CD14-positive monocyte (primary cell): ENCODE results near the gene KCNAB1. TPM values are rescaled to one million over a fixed set of nuclear protein-coding genes. Genes with fewer than 3 reads are reported as not detected.

Experiments
- DNase-seq, 3 donors: peaks; one replicate each; pipeline ENCODE4 v3.0.0-alpha.2; 2011 to 2022
- H2AFZ ChIP-seq: 2 replicates; pipeline ENCODE4 v1.6.0; 2012; ENCODE audit warnings: mild to moderate bottlenecking, low read depth, low read length, inconsistent platforms; ENCODE audit not compliant: insufficient read depth, poor library complexity, severe bottlenecking
- H3K27ac ChIP-seq, 2 donors: 1 replicate in 1 of 2; 2 replicates in 1 of 2; pipeline ENCODE4 v1.5.1; 2012 to 2013; ENCODE audit warnings: low read length in 2 of 2, control low read depth in 1 of 2, inconsistent platforms in 1 of 2, low read depth in 1 of 2, mild to moderate bottlenecking in 1 of 2
- H3K27me3 ChIP-seq, 2 donors: one replicate each; pipeline versions ENCODE4 v1.6.0 to v1.6.1; 2011 to 2013; ENCODE audit warnings: low read length in 2 of 2; ENCODE audit not compliant: control insufficient read depth in 2 of 2, insufficient read depth in 2 of 2
- H3K36me3 ChIP-seq, 2 donors: replicated peaks in 1 of 2; 1 replicate in 1 of 2; 2 replicates in 1 of 2; pipeline versions ENCODE4 v1.5.1 to v1.6.1; 2012 to 2013; ENCODE audit warnings: low read length in 2 of 2, control low read depth in 1 of 2, inconsistent platforms in 1 of 2, mild to moderate bottlenecking in 1 of 2; ENCODE audit not compliant: insufficient read depth in 2 of 2, control insufficient read depth in 1 of 2
- H3K4me1 ChIP-seq, 2 donors: 1 replicate in 1 of 2; 2 replicates in 1 of 2; pipeline versions ENCODE4 v1.5.1 to v1.6.1; 2012 to 2013; ENCODE audit warnings: low read length in 2 of 2, control low read depth in 1 of 2, inconsistent platforms in 1 of 2, mild to moderate bottlenecking in 1 of 2, moderate library complexity in 1 of 2; ENCODE audit not compliant: insufficient read depth in 2 of 2, control insufficient read depth in 1 of 2
- H3K4me2 ChIP-seq: replicated peaks from 2 replicates; pipeline ENCODE3; 2012; ENCODE audit warnings: low read length, moderate library complexity, mild to moderate bottlenecking; ENCODE audit not compliant: poor library complexity, severe bottlenecking; ENCODE audit errors: extremely low read depth
- H3K4me3 ChIP-seq, 3 experiments: fragments of 200-600 bp in 1 of 3; sonication (generic) in 1 of 3; replicated peaks in 1 of 3; 1 replicate in 2 of 3; 2 replicates in 1 of 3; pipeline ENCODE4 v1.5.1; 2011 to 2013; ENCODE audit warnings: low read length in 3 of 3, mild to moderate bottlenecking in 3 of 3, control low read depth in 2 of 3, low read depth in 2 of 3, inconsistent platforms in 1 of 3, moderate library complexity in 1 of 3
- H3K79me2 ChIP-seq: 2 replicates; pipeline ENCODE4 v1.6.0; 2012; ENCODE audit warnings: mild to moderate bottlenecking, control low read depth, inconsistent platforms, low read length, moderate library complexity; ENCODE audit not compliant: insufficient read depth
- H3K9ac ChIP-seq: 2 replicates; pipeline ENCODE4 v1.6.0; 2017; ENCODE audit warnings: low read length, mild to moderate bottlenecking; ENCODE audit not compliant: insufficient read depth, poor library complexity, severe bottlenecking
- H3K9me3 ChIP-seq, 2 donors: replicated peaks in 1 of 2; 1 replicate in 1 of 2; 2 replicates in 1 of 2; pipeline versions ENCODE4 v1.5.1 to v1.6.1; 2012 to 2013; ENCODE audit warnings: low read length in 2 of 2, control low read depth in 1 of 2; ENCODE audit not compliant: control insufficient read depth in 1 of 2, insufficient read depth in 1 of 2
- H4K20me1 ChIP-seq: 2 replicates; pipeline ENCODE4 v1.6.0; 2012; ENCODE audit warnings: mild to moderate bottlenecking, low read length, control low read depth, moderate library complexity; ENCODE audit not compliant: insufficient read depth
- H3K27ac Mint-ChIP-seq, 7 donors: one replicate each; pipeline ENCODE4 v1.8.0; 2020; ENCODE audit warnings: mild to moderate bottlenecking in 7 of 7, mixed read lengths in 7 of 7, moderate library complexity in 6 of 7, inconsistent platforms in 2 of 7
- H3K27me3 Mint-ChIP-seq, 3 donors: one replicate each; pipeline ENCODE4 v1.8.0; 2021 to 2022; ENCODE audit warnings: low read depth in 3 of 3, mild to moderate bottlenecking in 3 of 3, mixed read lengths in 3 of 3, moderate library complexity in 3 of 3, inconsistent platforms in 1 of 3
- H3K36me3 Mint-ChIP-seq, 2 donors: one replicate each; pipeline ENCODE4 v1.8.0; 2020; ENCODE audit warnings: mixed read lengths in 2 of 2, inconsistent platforms in 1 of 2, mild to moderate bottlenecking in 1 of 2
- H3K4me1 Mint-ChIP-seq: one replicate; pipeline ENCODE4 v1.8.0; 2020; ENCODE audit warnings: mild to moderate bottlenecking, mixed read lengths
- H3K4me3 Mint-ChIP-seq, 2 donors: one replicate each; pipeline ENCODE4 v1.8.0; 2020; ENCODE audit warnings: mild to moderate bottlenecking in 2 of 2, mixed read lengths in 2 of 2, moderate library complexity in 1 of 2
- H3K9me3 Mint-ChIP-seq, 7 donors: one replicate each; pipeline ENCODE4 v1.8.0; 2020 to 2022; ENCODE audit warnings: mixed read lengths in 7 of 7, mild to moderate bottlenecking in 6 of 7, moderate library complexity in 6 of 7, inconsistent platforms in 2 of 7
- WGBS: methylation state at CpG from one replicate; pipeline ENCODE4 v1.1.5; 2013; ENCODE audit warnings: missing lambda C conversion rate; ENCODE audit not compliant: insufficient coverage; 5-methylcytosine and 5-hydroxymethylcytosine counted together
- intact Hi-C, 2 donors: fragments of 100-400 bp; cut with micrococcal nuclease; formaldehyde crosslinking; loops; one replicate each; pipeline versions ENCODE4 v1.15.0 to v1.15.1; 2023
- polyA plus RNA-seq, 3 donors: library from polyadenylated mRNA; depleted of rRNA in 1 of 3; unstranded in 2 of 3; stranded (reverse) in 1 of 3; fragments of 300-500 nt in 2 of 3; fragments of >200 nt in 1 of 3; fragmentation: Illumina TruSeq in 2 of 3; gene quantifications; 1 replicate in 2 of 3; 2 replicates in 1 of 3; pipeline ENCODE4 v1.2.3, GENCODE V29; 2012 to 2021
- TF ChIP-seq, protein P1 (sequence below): fragments of 200-600 bp; IDR thresholded peaks from one replicate; pipeline ENCODE4 v1.8.0; 2022; ENCODE audit warnings: antibody characterized with exemption, mild to moderate bottlenecking

KCNAB1 gene
- polyA plus RNA-seq, 3 donors = 0.08 to 0.14 TPM; not detected in 1

GRCh38 chr3:156344215-156344614 is 223.8 kb downstream of the KCNAB1 start:
- H3K4me3 Mint-ChIP-seq = no peak overlapping the region
- no peaks in the 10 kb centered on the region for H3K36me3 ChIP-seq
- intact Hi-C loops = no loop called here

GRCh38 chr3:156349111-156349510 is 228.7 kb downstream of the KCNAB1 start:
- Histone ChIP-seq H3K9me3 (no peaks in the 10 kb centered on the region), H3K79me2 (no peaks in the 10 kb centered on the region), H3K27me3 (no peaks in the 10 kb centered on the region), H3K36me3 (no peaks in the 10 kb centered on the region), H3K27ac (no peak overlapping the region), H3K4me3 (no peak overlapping the region), H4K20me1 (no peaks in the 10 kb centered on the region), H2AFZ (no peak overlapping the region), H3K4me1 (no peaks in the 10 kb centered on the region), H3K9ac (no peak overlapping the region), H3K4me2 (no peak overlapping the region)
- TF ChIP-seq, protein P1, sequence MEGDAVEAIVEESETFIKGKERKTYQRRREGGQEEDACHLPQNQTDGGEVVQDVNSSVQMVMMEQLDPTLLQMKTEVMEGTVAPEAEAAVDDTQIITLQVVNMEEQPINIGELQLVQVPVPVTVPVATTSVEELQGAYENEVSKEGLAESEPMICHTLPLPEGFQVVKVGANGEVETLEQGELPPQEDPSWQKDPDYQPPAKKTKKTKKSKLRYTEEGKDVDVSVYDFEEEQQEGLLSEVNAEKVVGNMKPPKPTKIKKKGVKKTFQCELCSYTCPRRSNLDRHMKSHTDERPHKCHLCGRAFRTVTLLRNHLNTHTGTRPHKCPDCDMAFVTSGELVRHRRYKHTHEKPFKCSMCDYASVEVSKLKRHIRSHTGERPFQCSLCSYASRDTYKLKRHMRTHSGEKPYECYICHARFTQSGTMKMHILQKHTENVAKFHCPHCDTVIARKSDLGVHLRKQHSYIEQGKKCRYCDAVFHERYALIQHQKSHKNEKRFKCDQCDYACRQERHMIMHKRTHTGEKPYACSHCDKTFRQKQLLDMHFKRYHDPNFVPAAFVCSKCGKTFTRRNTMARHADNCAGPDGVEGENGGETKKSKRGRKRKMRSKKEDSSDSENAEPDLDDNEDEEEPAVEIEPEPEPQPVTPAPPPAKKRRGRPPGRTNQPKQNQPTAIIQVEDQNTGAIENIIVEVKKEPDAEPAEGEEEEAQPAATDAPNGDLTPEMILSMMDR = no peak
- no peak for DNase-seq
- Mint-ChIP-seq H3K9me3 (peaks cover 0 to 2% (median 0%) of the 10 kb centered on the region in 7 donors), H3K4me1 (no peaks in the 10 kb centered on the region), H3K4me3 (no peak overlapping the region), H3K27me3 (peaks cover 3 to 7% (median 3%) of the 10 kb centered on the region in 3 donors), H3K36me3 (no peaks in the 10 kb centered on the region), H3K27ac (no peak overlapping the region)
- intact Hi-C loops = no loop called here

More at GRCh38 chr3:156344215-156344614, 223.8 kb downstream of the KCNAB1 start:
- no peak overlapping the region for H3K4me2 ChIP-seq
- WGBS = 91% methylated on average over 3 of the region's 7 CpGs
- no peak overlapping the region for H3K9ac ChIP-seq
- H3K27me3 ChIP-seq = no peaks in the 10 kb centered on the region
- DNase-seq = no peak
- TF ChIP-seq, protein P1 = no peak
- H3K27me3 Mint-ChIP-seq = peaks cover 2 to 6% (median 3%) of the 10 kb centered on the region in 3 donors
- H3K27ac ChIP-seq = no peak overlapping the region
- H3K4me3 ChIP-seq = no peak overlapping the region
- no peaks in the 10 kb centered on the region for H3K36me3 Mint-ChIP-seq
- H2AFZ ChIP-seq = no peak overlapping the region
- no peak overlapping the region for H3K27ac Mint-ChIP-seq
- no peaks in the 10 kb centered on the region for H4K20me1 ChIP-seq
- no peaks in the 10 kb centered on the region for H3K9me3 Mint-ChIP-seq
- peaks cover 3% of the 10 kb centered on the region for H3K4me1 Mint-ChIP-seq
- H3K79me2 ChIP-seq = no peaks in the 10 kb centered on the region
- H3K4me1 ChIP-seq = no peaks in the 10 kb centered on the region
- no peaks in the 10 kb centered on the region for H3K9me3 ChIP-seq
